ENCODE measurements around the gene CEP97. TPM values are rescaled to one million over a fixed set of nuclear protein-coding genes. Genes with fewer than 3 reads are reported as not detected.

Gene CEP97
- total and polyA plus RNA-seq, 2 experiments from 2014 or later = 5.0 to 19.0 TPM

DNA sequence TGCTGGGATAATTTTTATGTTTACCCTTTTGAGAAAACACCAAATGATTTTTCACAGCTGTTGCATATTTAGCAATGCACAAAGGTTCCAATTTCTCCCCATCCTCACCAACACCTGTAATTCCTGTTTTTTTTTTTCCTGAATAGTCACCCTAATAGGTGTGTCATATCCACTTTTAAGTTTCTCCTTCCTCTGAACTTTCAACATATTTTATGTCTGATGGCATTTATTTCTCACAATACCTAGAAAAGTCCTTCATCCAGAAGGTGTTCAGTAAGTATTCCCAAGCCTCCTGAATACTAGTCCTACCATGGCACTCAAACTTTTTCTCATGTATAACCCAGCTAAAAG, 39.4 kb upstream of the CEP97 start (continued):
- TF ChIP-seq, protein P1, sequence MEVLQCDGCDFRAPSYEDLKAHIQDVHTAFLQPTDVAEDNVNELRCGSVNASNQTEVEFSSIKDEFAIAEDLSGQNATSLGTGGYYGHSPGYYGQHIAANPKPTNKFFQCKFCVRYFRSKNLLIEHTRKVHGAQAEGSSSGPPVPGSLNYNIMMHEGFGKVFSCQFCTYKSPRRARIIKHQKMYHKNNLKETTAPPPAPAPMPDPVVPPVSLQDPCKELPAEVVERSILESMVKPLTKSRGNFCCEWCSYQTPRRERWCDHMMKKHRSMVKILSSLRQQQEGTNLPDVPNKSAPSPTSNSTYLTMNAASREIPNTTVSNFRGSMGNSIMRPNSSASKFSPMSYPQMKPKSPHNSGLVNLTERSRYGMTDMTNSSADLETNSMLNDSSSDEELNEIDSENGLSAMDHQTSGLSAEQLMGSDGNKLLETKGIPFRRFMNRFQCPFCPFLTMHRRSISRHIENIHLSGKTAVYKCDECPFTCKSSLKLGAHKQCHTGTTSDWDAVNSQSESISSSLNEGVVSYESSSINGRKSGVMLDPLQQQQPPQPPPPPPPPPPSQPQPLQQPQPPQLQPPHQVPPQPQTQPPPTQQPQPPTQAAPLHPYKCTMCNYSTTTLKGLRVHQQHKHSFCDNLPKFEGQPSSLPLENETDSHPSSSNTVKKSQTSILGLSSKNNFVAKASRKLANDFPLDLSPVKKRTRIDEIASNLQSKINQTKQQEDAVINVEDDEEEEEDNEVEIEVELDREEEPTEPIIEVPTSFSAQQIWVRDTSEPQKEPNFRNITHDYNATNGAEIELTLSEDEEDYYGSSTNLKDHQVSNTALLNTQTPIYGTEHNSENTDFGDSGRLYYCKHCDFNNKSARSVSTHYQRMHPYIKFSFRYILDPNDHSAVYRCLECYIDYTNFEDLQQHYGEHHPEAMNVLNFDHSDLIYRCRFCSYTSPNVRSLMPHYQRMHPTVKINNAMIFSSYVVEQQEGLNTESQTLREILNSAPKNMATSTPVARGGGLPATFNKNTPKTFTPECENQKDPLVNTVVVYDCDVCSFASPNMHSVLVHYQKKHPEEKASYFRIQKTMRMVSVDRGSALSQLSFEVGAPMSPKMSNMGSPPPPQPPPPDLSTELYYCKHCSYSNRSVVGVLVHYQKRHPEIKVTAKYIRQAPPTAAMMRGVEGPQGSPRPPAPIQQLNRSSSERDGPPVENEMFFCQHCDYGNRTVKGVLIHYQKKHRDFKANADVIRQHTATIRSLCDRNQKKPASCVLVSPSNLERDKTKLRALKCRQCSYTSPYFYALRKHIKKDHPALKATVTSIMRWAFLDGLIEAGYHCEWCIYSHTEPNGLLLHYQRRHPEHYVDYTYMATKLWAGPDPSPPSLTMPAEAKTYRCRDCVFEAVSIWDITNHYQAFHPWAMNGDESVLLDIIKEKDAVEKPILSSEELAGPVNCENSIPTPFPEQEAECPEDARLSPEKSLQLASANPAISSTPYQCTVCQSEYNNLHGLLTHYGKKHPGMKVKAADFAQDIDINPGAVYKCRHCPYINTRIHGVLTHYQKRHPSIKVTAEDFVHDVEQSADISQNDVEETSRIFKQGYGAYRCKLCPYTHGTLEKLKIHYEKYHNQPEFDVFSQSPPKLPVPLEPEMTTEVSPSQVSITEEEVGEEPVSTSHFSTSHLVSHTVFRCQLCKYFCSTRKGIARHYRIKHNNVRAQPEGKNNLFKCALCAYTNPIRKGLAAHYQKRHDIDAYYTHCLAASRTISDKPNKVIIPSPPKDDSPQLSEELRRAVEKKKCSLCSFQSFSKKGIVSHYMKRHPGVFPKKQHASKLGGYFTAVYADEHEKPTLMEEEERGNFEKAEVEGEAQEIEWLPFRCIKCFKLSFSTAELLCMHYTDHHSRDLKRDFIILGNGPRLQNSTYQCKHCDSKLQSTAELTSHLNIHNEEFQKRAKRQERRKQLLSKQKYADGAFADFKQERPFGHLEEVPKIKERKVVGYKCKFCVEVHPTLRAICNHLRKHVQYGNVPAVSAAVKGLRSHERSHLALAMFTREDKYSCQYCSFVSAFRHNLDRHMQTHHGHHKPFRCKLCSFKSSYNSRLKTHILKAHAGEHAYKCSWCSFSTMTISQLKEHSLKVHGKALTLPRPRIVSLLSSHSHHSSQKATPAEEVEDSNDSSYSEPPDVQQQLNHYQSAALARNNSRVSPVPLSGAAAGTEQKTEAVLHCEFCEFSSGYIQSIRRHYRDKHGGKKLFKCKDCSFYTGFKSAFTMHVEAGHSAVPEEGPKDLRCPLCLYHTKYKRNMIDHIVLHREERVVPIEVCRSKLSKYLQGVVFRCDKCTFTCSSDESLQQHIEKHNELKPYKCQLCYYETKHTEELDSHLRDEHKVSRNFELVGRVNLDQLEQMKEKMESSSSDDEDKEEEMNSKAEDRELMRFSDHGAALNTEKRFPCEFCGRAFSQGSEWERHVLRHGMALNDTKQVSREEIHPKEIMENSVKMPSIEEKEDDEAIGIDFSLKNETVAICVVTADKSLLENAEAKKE (CRISPR knock-in tag; IDR thresholded peaks at IDR 0.05) = no peak
- TF ChIP-seq, protein P2, sequence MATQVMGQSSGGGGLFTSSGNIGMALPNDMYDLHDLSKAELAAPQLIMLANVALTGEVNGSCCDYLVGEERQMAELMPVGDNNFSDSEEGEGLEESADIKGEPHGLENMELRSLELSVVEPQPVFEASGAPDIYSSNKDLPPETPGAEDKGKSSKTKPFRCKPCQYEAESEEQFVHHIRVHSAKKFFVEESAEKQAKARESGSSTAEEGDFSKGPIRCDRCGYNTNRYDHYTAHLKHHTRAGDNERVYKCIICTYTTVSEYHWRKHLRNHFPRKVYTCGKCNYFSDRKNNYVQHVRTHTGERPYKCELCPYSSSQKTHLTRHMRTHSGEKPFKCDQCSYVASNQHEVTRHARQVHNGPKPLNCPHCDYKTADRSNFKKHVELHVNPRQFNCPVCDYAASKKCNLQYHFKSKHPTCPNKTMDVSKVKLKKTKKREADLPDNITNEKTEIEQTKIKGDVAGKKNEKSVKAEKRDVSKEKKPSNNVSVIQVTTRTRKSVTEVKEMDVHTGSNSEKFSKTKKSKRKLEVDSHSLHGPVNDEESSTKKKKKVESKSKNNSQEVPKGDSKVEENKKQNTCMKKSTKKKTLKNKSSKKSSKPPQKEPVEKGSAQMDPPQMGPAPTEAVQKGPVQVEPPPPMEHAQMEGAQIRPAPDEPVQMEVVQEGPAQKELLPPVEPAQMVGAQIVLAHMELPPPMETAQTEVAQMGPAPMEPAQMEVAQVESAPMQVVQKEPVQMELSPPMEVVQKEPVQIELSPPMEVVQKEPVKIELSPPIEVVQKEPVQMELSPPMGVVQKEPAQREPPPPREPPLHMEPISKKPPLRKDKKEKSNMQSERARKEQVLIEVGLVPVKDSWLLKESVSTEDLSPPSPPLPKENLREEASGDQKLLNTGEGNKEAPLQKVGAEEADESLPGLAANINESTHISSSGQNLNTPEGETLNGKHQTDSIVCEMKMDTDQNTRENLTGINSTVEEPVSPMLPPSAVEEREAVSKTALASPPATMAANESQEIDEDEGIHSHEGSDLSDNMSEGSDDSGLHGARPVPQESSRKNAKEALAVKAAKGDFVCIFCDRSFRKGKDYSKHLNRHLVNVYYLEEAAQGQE (IDR thresholded peaks at IDR 0.05; ENCODE audit: unreplicated experiment) = no peak
- TF ChIP-seq, protein P3, sequence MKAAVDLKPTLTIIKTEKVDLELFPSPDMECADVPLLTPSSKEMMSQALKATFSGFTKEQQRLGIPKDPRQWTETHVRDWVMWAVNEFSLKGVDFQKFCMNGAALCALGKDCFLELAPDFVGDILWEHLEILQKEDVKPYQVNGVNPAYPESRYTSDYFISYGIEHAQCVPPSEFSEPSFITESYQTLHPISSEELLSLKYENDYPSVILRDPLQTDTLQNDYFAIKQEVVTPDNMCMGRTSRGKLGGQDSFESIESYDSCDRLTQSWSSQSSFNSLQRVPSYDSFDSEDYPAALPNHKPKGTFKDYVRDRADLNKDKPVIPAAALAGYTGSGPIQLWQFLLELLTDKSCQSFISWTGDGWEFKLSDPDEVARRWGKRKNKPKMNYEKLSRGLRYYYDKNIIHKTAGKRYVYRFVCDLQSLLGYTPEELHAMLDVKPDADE (IDR thresholded peaks at IDR 0.05) = no peak
- no peak for TF ChIP-seq STAT1 (IDR thresholded peaks at IDR 0.05; ENCODE audit: unreplicated experiment)
